HepG2 (cell line): Measurements from ENCODE around the gene DTWD2. TPM values are rescaled to one million over a fixed set of nuclear protein-coding genes. Genes with fewer than 3 reads are reported as not detected.

Experiments
- ARNT ChIP-seq: fragments of 450-650 bp; IDR thresholded peaks from 2 replicates; pipeline ENCODE4 v1.6.1; 2017
- BRF2 ChIP-seq: sonication (generic); formaldehyde crosslinking; IDR thresholded peaks from 2 replicates; pipeline ENCODE4 v1.8.1; 2022; ENCODE audit warnings: mild to moderate bottlenecking, missing genetic modification reagents
- CCAR2 ChIP-seq: fragments of 200-400 bp; formaldehyde crosslinking; optimal IDR thresholded peaks from 2 replicates; pipeline ENCODE3; 2018; ENCODE audit warnings: low read depth, mild to moderate bottlenecking, low read length, moderate library complexity
- FOXA3 ChIP-seq: IDR thresholded peaks from 2 replicates; pipeline ENCODE4 v1.6.1; 2016; ENCODE audit warnings: missing genetic modification reagents, missing compliant biosample characterization
- IRF2 ChIP-seq: IDR thresholded peaks from 2 replicates; pipeline ENCODE4 v1.6.1; 2018; ENCODE audit warnings: missing genetic modification reagents, missing compliant biosample characterization
- KDM1A ChIP-seq: IDR thresholded peaks from 2 replicates; pipeline ENCODE4 v1.6.1; 2016; ENCODE audit warnings: missing compliant biosample characterization
- MYNN ChIP-seq: sonication (generic); formaldehyde crosslinking; IDR thresholded peaks from 2 replicates; pipeline ENCODE4 v1.4.0; 2020; ENCODE audit warnings: mild to moderate bottlenecking, low read depth, missing genetic modification reagents
- NONO ChIP-seq, 2 experiments: fragments of 450-650 bp in 1 of 2; sonication (generic) in 1 of 2; formaldehyde crosslinking in 1 of 2; IDR thresholded peaks in 1 of 2; conservative IDR thresholded peaks in 1 of 2; 2 replicates each; pipeline versions ENCODE4 v1.6.1 to v1.8.0; 2017 to 2022; ENCODE audit warnings: mild to moderate bottlenecking in 1 of 2, missing genetic modification reagents in 1 of 2, moderate library complexity in 1 of 2
- PRPF4 ChIP-seq: fragments of 200-400 bp; formaldehyde crosslinking; IDR thresholded peaks from 2 replicates; pipeline ENCODE4 v1.6.1; 2016; ENCODE audit warnings: low read length, low read depth; ENCODE audit not compliant: poor library complexity, severe bottlenecking
- TIGD3 ChIP-seq: sonication (generic); formaldehyde crosslinking; IDR thresholded peaks from 2 replicates; pipeline ENCODE4 v1.5.1; 2020; ENCODE audit warnings: mild to moderate bottlenecking, missing genetic modification reagents, borderline replicate concordance
- TRAFD1 ChIP-seq: sonication (generic); formaldehyde crosslinking; IDR thresholded peaks from 2 replicates; pipeline ENCODE4 v1.5.1; 2020; ENCODE audit warnings: missing genetic modification reagents, mild to moderate bottlenecking, borderline replicate concordance
- ZNF619 ChIP-seq: sonication (generic); formaldehyde crosslinking; IDR thresholded peaks from 2 replicates; pipeline ENCODE4 v1.4.0; 2020; ENCODE audit warnings: mild to moderate bottlenecking, missing genetic modification reagents
- ZNF773 ChIP-seq: sonication (generic); formaldehyde crosslinking; IDR thresholded peaks from 2 replicates; pipeline ENCODE4 v1.4.0; 2020; ENCODE audit warnings: missing genetic modification reagents, borderline replicate concordance
- ZNF788 ChIP-seq: sonication (generic); formaldehyde crosslinking; IDR thresholded peaks from 2 replicates; pipeline ENCODE4 v1.5.0; 2020; ENCODE audit warnings: mild to moderate bottlenecking, missing genetic modification reagents, borderline replicate concordance
- polyA plus RNA-seq, 8 experiments: library from polyadenylated mRNA; depleted of rRNA in 3 of 8; stranded (reverse) in 7 of 8; unstranded in 1 of 8; fragments of >200 nt; fragmentation: Illumina TruSeq in 4 of 8; extraction: Trizol in 4 of 8; gene quantifications; 2 replicates each; pipeline versions ENCODE4 v1.2.1 to v1.2.3, GENCODE V29; 2011 to 2016; ENCODE audit warnings: low read depth in 4 of 8, missing spikeins in 1 of 8, mixed read lengths in 1 of 8; ENCODE audit not compliant: insufficient read depth in 1 of 8
- total RNA-seq, 5 experiments: library from RNA; depleted of rRNA; stranded (reverse); fragments of >200 nt; fragmentation: Illumina TruSeq; extraction: Trizol; gene quantifications; 2 replicates each; pipeline ENCODE4 v1.2.3, GENCODE V29; 2016; ENCODE audit warnings: low read depth in 1 of 5
- TF ChIP-seq, protein P1 (sequence below): sonication (generic); formaldehyde crosslinking; conservative IDR thresholded peaks from 2 replicates; pipeline ENCODE4 v1.8.0; 2022; ENCODE audit warnings: mild to moderate bottlenecking, moderate library complexity, missing genetic modification reagents
- TF ChIP-seq, protein P2 (sequence below): IDR thresholded peaks from 2 replicates; pipeline ENCODE4 v1.6.1; 2012; ENCODE audit warnings: low read depth, low read length, improper control_type of control experiment
- TF ChIP-seq, protein P3 (sequence below): sonication (generic); formaldehyde crosslinking; IDR thresholded peaks from 2 replicates; pipeline ENCODE4 v1.4.0; 2020; ENCODE audit warnings: mild to moderate bottlenecking, missing genetic modification reagents
- TF ChIP-seq, protein P4 (sequence below): sonication (generic); formaldehyde crosslinking; IDR thresholded peaks from 2 replicates; pipeline ENCODE4 v1.5.1; 2020; ENCODE audit warnings: missing genetic modification reagents, mild to moderate bottlenecking, borderline replicate concordance

Gene DTWD2
- total and polyA plus RNA-seq, 2 of the 13 experiments (the other 11 are each of a cell fraction or from before 2014, with no cell fraction given), result 1.6 to 6.0 TPM

GRCh38 chr5:118968406-118968911 is 19.9 kb downstream of the DTWD2 start (continued):
- TF ChIP-seq, protein P1, sequence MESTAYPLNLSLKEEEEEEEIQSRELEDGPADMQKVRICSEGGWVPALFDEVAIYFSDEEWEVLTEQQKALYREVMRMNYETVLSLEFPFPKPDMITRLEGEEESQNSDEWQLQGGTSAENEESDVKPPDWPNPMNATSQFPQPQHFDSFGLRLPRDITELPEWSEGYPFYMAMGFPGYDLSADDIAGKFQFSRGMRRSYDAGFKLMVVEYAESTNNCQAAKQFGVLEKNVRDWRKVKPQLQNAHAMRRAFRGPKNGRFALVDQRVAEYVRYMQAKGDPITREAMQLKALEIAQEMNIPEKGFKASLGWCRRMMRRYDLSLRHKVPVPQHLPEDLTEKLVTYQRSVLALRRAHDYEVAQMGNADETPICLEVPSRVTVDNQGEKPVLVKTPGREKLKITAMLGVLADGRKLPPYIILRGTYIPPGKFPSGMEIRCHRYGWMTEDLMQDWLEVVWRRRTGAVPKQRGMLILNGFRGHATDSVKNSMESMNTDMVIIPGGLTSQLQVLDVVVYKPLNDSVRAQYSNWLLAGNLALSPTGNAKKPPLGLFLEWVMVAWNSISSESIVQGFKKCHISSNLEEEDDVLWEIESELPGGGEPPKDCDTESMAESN (CRISPR knock-in tag), result no peak
- TF ChIP-seq ZNF619 (CRISPR knock-in tag) (no peak), KDM1A (CRISPR knock-in tag) (no peak), ZNF773 (CRISPR knock-in tag) (no peak), CCAR2 (no peak), IRF2 (CRISPR knock-in tag) (no peak), PRPF4 (no peak), TRAFD1 (no peak), FOXA3 (no peak), NONO (IDR thresholded peaks at IDR 0.05) (no peak), NONO (CRISPR knock-in tag; conservative IDR thresholded peaks at IDR 0.05) (no peak), BRF2 (CRISPR knock-in tag) (no peak), TIGD3 (CRISPR knock-in tag) (no peak), ZNF788 (CRISPR knock-in tag) (no peak), ARNT (no peak), MYNN (CRISPR knock-in tag) (no peak)
- TF ChIP-seq, protein P2, sequence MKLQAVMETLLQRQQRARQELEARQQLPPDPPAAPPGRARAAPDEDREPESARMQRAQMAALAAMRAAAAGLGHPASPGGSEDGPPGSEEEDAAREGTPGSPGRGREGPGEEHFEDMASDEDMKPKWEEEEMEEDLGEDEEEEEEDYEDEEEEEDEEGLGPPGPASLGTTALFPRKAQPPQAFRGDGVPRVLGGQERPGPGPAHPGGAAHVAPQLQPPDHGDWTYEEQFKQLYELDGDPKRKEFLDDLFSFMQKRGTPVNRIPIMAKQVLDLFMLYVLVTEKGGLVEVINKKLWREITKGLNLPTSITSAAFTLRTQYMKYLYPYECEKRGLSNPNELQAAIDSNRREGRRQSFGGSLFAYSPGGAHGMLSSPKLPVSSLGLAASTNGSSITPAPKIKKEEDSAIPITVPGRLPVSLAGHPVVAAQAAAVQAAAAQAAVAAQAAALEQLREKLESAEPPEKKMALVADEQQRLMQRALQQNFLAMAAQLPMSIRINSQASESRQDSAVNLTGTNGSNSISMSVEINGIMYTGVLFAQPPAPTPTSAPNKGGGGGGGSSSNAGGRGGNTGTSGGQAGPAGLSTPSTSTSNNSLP, result no peak
- TF ChIP-seq, protein P3, sequence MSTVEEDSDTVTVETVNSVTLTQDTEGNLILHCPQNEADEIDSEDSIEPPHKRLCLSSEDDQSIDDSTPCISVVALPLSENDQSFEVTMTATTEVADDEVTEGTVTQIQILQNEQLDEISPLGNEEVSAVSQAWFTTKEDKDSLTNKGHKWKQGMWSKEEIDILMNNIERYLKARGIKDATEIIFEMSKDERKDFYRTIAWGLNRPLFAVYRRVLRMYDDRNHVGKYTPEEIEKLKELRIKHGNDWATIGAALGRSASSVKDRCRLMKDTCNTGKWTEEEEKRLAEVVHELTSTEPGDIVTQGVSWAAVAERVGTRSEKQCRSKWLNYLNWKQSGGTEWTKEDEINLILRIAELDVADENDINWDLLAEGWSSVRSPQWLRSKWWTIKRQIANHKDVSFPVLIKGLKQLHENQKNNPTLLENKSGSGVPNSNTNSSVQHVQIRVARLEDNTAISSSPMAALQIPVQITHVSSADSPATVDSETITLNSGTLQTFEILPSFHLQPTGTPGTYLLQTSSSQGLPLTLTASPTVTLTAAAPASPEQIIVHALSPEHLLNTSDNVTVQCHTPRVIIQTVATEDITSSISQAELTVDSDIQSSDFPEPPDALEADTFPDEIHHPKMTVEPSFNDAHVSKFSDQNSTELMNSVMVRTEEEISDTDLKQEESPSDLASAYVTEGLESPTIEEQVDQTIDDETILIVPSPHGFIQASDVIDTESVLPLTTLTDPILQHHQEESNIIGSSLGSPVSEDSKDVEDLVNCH (CRISPR knock-in tag), result no peak
- TF ChIP-seq, protein P4, sequence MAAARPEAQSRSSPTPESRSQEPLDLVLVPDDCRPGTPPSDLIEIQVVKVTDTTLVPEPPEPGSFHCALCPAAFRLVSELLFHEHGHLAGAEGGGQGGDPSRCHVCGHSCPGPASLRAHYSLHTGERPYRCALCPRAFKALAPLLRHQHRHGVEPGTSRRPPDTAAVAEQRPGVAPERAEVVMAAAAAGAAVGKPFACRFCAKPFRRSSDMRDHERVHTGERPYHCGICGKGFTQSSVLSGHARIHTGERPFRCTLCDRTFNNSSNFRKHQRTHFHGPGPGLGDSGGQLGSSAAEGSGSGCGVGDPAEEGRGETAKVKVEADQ (CRISPR knock-in tag), result no peak
